HG02798 (cell line): Measurements from ENCODE around the gene GPX7.
"Not testable (repeated sequence)": the region's sequence is repeated elsewhere in the genome, so short reads cannot be mapped to it uniquely, and the experiment has no call there.

Experiments used
- ATAC-seq: cut with Tn5 transposase; IDR thresholded peaks from one replicate; pipeline ENCODE4 v1.9.1; 2021; ENCODE audit warnings: mild to moderate bottlenecking; ENCODE audit not compliant: unreplicated experiment, poor library complexity

GPX7 gene

DNA sequence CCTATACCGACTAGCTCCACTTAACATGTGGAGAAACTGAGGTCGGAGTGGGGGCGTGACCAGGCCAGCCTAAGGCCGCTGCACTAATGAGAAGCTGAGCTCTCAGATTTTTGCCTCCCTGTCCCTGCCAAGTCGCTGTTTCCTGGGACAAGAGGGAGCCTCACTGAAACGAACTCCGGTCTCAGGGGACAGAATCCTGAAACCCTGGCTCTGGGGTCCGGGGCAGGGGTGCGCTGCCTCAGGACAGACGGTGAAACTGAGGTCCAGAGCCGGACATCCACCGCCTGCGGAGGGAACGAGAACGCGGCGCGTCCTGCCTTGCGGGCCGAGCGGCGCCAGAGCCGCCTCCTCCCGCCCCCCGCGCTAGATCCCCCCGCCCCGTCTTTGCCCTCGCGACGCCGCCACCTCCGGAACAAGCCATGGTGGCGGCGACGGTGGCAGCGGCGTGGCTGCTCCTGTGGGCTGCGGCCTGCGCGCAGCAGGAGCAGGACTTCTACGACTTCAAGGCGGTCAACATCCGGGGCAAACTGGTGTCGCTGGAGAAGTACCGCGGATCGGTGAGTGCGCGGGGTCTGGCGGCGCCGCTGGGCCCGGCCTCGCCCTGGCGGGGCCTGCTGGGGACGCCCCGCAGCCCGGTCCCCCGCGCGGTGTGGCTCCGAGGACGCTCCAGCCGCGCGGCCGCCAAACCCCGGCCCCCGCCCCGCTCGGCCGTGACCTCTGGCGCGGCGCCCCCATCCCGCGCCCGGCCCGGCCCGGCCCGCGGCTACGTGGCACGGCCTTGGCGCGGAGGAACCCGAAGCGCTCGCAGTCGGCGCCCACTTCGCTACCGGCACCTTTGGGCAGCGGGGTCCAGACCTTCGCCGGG is at the start of gene GPX7:
Gene GPX7 (plus strand): TSS at position 381 of the 865 bp plus-strand sequence. CDS start 39 bp downstream, at position 420.
- ATAC-seq = peak; percentile 38

- peak; percentile 40 for ATAC-seq
Observed at GRCh38 chr1:52552505-52553361, 49.4 kb upstream of the GPX7 start, which contains the start of gene TUT4. TSS of gene TUT4 (minus strand) at chr1:52553092. CDS start at chr1:52526280, 26,812 bp downstream.

- ATAC-seq = peak; percentile 77
Observed at GRCh38 chr1:52553362-52554266, 48.6 kb upstream of the GPX7 start.

- no peak for ATAC-seq
Observed at GRCh38 chr1:52554267-52554640, 47.9 kb upstream of the GPX7 start.

GRCh38 chr1:52554756-52555155 is 47.4 kb upstream of the GPX7 start:
- no peak for ATAC-seq

GRCh38 chr1:52556641-52557360 is 45.4 kb upstream of the GPX7 start:
- ATAC-seq = no peak

DNA sequence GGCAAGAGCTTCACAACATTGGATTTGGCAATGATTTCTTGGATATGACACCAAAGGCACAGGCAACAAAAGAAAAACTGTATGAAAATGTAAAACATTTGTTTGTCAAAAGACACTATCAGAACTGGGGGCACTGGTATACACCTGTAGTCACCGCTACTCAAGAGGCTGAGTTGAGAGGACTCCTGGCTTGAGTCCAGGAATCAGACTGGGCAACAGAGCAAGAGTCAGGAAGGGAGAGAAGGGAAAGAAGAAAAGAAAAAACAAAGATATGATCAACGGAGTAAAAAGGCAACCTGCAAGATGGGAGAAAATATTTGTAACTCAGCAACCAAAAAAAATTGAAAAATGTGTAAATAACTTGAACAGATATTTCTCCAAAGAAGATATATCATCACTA is 43.2 kb upstream of the GPX7 start:
- ATAC-seq = no peak

GRCh38 chr1:52559875-52560274 is 42.3 kb upstream of the GPX7 start:
- no peak for ATAC-seq

- ATAC-seq = no peak
Observed at GRCh38 chr1:52562766-52563165, 39.4 kb upstream of the GPX7 start.

DNA sequence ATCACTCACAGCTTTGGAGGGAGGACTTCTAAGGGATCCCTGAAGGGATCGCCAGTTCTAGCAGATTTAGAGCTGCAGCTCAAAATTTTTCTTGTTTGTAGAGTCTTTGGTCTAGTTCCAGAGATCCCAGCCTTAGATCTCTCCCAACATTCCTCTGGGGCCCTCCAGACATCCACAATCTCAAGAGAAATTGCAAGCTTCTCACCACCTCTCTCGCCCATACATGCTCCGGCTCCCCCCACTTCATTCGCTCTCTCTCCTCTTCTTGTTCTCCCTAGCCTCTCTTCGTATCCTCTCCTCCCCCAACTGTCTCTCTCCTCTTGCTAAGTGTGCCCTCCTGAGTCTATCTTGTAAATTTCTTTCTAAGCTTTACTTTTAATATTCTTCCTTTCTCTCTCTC is 34.2 kb upstream of the GPX7 start:
- ATAC-seq = no peak

DNA sequence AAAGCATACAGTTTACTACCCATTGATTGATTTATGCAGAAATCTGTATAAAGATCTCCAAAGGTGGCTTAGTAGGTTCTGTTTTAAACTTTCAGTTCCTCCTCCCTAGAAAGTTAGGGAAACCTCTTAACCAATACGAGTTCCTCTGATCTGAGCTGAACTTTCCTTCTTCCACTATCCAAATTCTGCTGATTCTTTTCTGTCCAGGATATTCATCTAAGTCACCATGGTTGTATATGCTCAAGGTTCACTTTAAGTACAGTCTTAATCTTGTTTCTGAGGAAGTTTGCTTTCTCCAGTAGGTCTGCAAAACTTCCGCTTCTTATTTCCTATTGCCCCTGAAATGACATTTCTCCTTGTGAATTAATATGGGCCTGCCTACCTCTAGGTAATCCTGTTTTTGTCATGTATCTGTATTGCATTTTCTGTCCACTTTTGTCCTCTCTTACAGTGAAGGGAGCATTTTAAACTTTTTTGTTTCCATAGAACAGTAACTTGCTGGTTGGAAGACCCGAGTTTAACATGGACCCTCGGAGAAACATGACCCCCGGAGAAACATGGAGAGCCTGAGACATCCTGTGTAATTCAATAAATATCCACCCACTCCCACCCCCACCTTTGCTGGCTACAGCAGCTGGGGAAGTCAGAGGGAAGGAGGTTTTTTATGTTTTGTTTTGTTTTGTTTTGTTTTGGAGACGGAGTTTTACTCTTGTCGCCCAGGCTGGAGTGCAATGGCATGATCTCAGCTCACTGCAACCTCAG is 32.5 kb upstream of the GPX7 start:
- ATAC-seq = no peak

- no peak for ATAC-seq
Observed at GRCh38 chr1:52571783-52572182, 30.4 kb upstream of the GPX7 start.

GRCh38 chr1:52572387-52572786 is 29.8 kb upstream of the GPX7 start:
- no peak for ATAC-seq

- no peak for ATAC-seq
Observed at GRCh38 chr1:52574594-52574993, 27.6 kb upstream of the GPX7 start.

DNA sequence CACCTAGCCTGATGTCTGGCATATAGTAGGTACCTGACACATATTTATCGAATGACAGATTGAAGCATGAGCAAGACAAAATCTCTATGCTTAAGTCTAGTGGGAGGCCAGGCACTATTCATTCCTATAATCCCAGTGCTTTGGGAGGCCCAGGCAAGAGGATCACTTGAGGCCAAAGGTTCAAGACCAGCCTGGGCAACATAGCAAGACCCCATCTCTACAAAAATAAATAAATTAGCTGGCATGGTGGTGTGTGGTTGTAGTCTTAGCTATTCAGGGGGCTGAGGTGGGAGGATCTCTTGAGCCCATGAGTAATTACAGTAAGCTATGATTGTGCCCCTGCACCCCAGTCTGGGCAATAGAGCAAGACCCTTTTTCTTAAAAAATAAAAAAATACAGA is 26.1 kb upstream of the GPX7 start:
- ATAC-seq = no peak

- ATAC-seq = not testable (repeated sequence)
Observed at GRCh38 chr1:52578066-52578465, 24.1 kb upstream of the GPX7 start.

DNA sequence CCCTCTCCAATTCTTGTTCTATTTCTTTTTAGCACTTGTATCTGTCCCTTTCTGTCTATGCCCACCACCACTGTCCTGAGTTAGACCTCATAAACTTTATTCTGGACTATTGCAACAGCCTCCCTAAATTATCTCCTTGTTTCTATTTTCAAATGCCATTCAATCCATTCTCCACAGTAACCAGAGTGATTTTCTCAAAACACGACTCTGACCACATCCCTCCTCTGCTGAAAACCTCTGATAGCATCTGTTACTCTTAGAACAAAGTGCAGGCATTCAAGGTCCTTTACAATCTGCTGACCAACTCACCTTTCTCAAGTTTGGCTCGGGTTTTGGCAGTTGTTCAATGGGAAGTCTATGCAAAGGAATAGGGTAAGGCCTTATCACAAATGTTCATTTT is 22.8 kb upstream of the GPX7 start:
- no peak for ATAC-seq

- no peak for ATAC-seq
Observed at GRCh38 chr1:52580283-52580682, 21.9 kb upstream of the GPX7 start.
